HG02610 (cell line): ENCODE results near the gene PIK3CD.

Experiments
- ATAC-seq: cut with Tn5 transposase; IDR thresholded peaks from one replicate; pipeline ENCODE4 v1.9.1; 2021; ENCODE audit warnings: mild to moderate bottlenecking, moderate library complexity; ENCODE audit not compliant: unreplicated experiment

PIK3CD gene

GRCh38 chr1:9716404-9717192, 65.1 kb downstream of the PIK3CD start:
- ATAC-seq, result no peak

GRCh38 chr1:9717193-9718005, 65.9 kb downstream of the PIK3CD start:
- ATAC-seq, result peak; percentile 45

- ATAC-seq, result no peak
Observed at GRCh38 chr1:9718006-9718680, 66.6 kb downstream of the PIK3CD start.

- ATAC-seq, result no peak
Observed at GRCh38 chr1:9719978-9720722, 68.6 kb downstream of the PIK3CD start.

- no peak for ATAC-seq
Observed at GRCh38 chr1:9720785-9721605, 69.5 kb downstream of the PIK3CD start.

- ATAC-seq, result no peak
Observed at GRCh38 chr1:9721606-9722377, 70.3 kb downstream of the PIK3CD start.

- ATAC-seq, result no peak
Observed at GRCh38 chr1:9722378-9722749, 70.8 kb downstream of the PIK3CD start.

GRCh38 chr1:9723068-9723805, 71.7 kb downstream of the PIK3CD start:
- ATAC-seq, result no peak

- no peak for ATAC-seq
Observed at GRCh38 chr1:9723926-9724325, 72.4 kb downstream of the PIK3CD start.

GRCh38 chr1:9724706-9725476, 73.4 kb downstream of the PIK3CD start:
- ATAC-seq, result no peak

- no peak for ATAC-seq
Observed at GRCh38 chr1:9726406-9726805, 74.9 kb downstream of the PIK3CD start.

- ATAC-seq, result no peak
Observed at GRCh38 chr1:9726905-9727595, 75.5 kb downstream of the PIK3CD start.

GRCh38 chr1:9728451-9729295, 77.1 kb downstream of the PIK3CD start:
- ATAC-seq, result no peak

- no peak for ATAC-seq
Observed at GRCh38 chr1:9729523-9729922, 78.0 kb downstream of the PIK3CD start.

GRCh38 chr1:9730096-9730901, 78.8 kb downstream of the PIK3CD start:
- no peak for ATAC-seq
